HepG2 (cell line): ENCODE measurements around the gene G6PC3. TPM values are rescaled to one million over a fixed set of nuclear protein-coding genes. Genes with fewer than 3 reads are reported as not detected.
A peak's percentile ranks its signal among the peaks of the same experiment; 100 is the strongest.

Experiments used
- CEBPG ChIP-seq: IDR thresholded peaks from 2 replicates; pipeline ENCODE4 v1.6.1; 2016
- GRHL1 ChIP-seq: sonication (generic); formaldehyde crosslinking; conservative IDR thresholded peaks from 2 replicates; pipeline ENCODE4 v1.8.0; 2022; ENCODE audit warnings: missing genetic modification reagents
- HINFP ChIP-seq: sonication (generic); formaldehyde crosslinking; IDR thresholded peaks from 2 replicates; pipeline ENCODE4 v1.4.0; 2020; ENCODE audit warnings: low read depth, mild to moderate bottlenecking, missing genetic modification reagents
- HNRNPK ChIP-seq: fragments of 200-400 bp; formaldehyde crosslinking; IDR thresholded peaks from 2 replicates; pipeline ENCODE4 v1.6.1; 2018; ENCODE audit warnings: low read length, low read depth, moderate library complexity, mild to moderate bottlenecking; ENCODE audit not compliant: poor library complexity, severe bottlenecking
- KDM2A ChIP-seq: sonication (generic); formaldehyde crosslinking; IDR thresholded peaks from 2 replicates; pipeline ENCODE4 v1.4.0; 2020; ENCODE audit warnings: low read depth, missing genetic modification reagents, borderline replicate concordance
- KDM4B ChIP-seq: sonication (generic); formaldehyde crosslinking; IDR thresholded peaks from 2 replicates; pipeline ENCODE4 v1.4.0; 2020; ENCODE audit warnings: missing genetic modification reagents
- NCOA5 ChIP-seq: sonication (generic); formaldehyde crosslinking; IDR thresholded peaks from 2 replicates; pipeline ENCODE4 v1.4.0; 2020; ENCODE audit warnings: missing genetic modification reagents
- NR2F1 ChIP-seq, 2 experiments: fragments of 450-650 bp in 1 of 2; formaldehyde crosslinking in 1 of 2; IDR thresholded peaks; 2 replicates each; pipeline versions ENCODE4 v1.5.0 to v1.6.1; 2016 to 2020; ENCODE audit warnings: mild to moderate bottlenecking in 1 of 2, missing compliant biosample characterization in 1 of 2, missing genetic modification reagents in 1 of 2, moderate library complexity in 1 of 2
- PHF8 ChIP-seq: sonication (generic); formaldehyde crosslinking; IDR thresholded peaks from 2 replicates; pipeline ENCODE4 v1.5.0; 2020; ENCODE audit warnings: missing genetic modification reagents
- PLRG1 ChIP-seq: fragments of 450-650 bp; conservative IDR thresholded peaks from 2 replicates; pipeline ENCODE4 v1.6.1; 2016
- SALL1 ChIP-seq: sonication (generic); formaldehyde crosslinking; IDR thresholded peaks from 2 replicates; pipeline ENCODE4 v1.8.0; 2022; ENCODE audit warnings: mild to moderate bottlenecking, missing genetic modification reagents
- SIN3B ChIP-seq: fragments of 150-350 bp; IDR thresholded peaks from 2 replicates; pipeline ENCODE4 v1.6.1; 2014; ENCODE audit warnings: low read length
- SNAI1 ChIP-seq: sonication (generic); formaldehyde crosslinking; IDR thresholded peaks from 2 replicates; pipeline ENCODE4 v1.5.0; 2020; ENCODE audit warnings: mild to moderate bottlenecking, missing genetic modification reagents, borderline replicate concordance
- TEF ChIP-seq: sonication (generic); formaldehyde crosslinking; IDR thresholded peaks from 2 replicates; pipeline ENCODE4 v1.5.0; 2020; ENCODE audit warnings: missing genetic modification reagents
- ZBTB49 ChIP-seq: sonication (generic); formaldehyde crosslinking; IDR thresholded peaks from 2 replicates; pipeline ENCODE4 v1.4.0; 2020; ENCODE audit warnings: missing genetic modification reagents, borderline replicate concordance
- ZMAT5 ChIP-seq: sonication (generic); formaldehyde crosslinking; IDR thresholded peaks from 2 replicates; pipeline ENCODE4 v1.5.0; 2020; ENCODE audit warnings: mild to moderate bottlenecking, low read depth, missing genetic modification reagents, borderline replicate concordance
- ZNF12 ChIP-seq: sonication (generic); formaldehyde crosslinking; IDR thresholded peaks from 2 replicates; pipeline ENCODE4 v1.5.0; 2020; ENCODE audit warnings: missing genetic modification reagents
- ZNF232 ChIP-seq: sonication (generic); formaldehyde crosslinking; IDR thresholded peaks from 2 replicates; pipeline ENCODE4 v1.4.0; 2020; ENCODE audit warnings: missing genetic modification reagents, borderline replicate concordance
- ZNF264 ChIP-seq: sonication (generic); formaldehyde crosslinking; IDR thresholded peaks from 2 replicates; pipeline ENCODE4 v1.4.0; 2020; ENCODE audit warnings: missing genetic modification reagents
- ZNF30 ChIP-seq: sonication (generic); formaldehyde crosslinking; IDR thresholded peaks from 2 replicates; pipeline ENCODE4 v1.5.0; 2020; ENCODE audit warnings: mild to moderate bottlenecking, missing genetic modification reagents
- ZNF484 ChIP-seq: sonication (generic); formaldehyde crosslinking; IDR thresholded peaks from 2 replicates; pipeline ENCODE4 v1.5.1; 2020; ENCODE audit warnings: mild to moderate bottlenecking, low read depth, missing genetic modification reagents, borderline replicate concordance
- ZNF530 ChIP-seq: sonication (generic); formaldehyde crosslinking; IDR thresholded peaks from 2 replicates; pipeline ENCODE4 v1.5.0; 2020; ENCODE audit warnings: low read depth, mild to moderate bottlenecking, missing genetic modification reagents
- ZNF550 ChIP-seq: sonication (generic); formaldehyde crosslinking; IDR thresholded peaks from 2 replicates; pipeline ENCODE4 v1.4.0; 2020; ENCODE audit warnings: mild to moderate bottlenecking, missing genetic modification reagents, borderline replicate concordance
- ZNF878 ChIP-seq: sonication (generic); formaldehyde crosslinking; IDR thresholded peaks from 2 replicates; pipeline ENCODE4 v1.8.1; 2023; ENCODE audit warnings: mild to moderate bottlenecking, missing genetic modification reagents, moderate library complexity
- polyA plus RNA-seq, 8 experiments: library from polyadenylated mRNA; depleted of rRNA in 3 of 8; stranded (reverse) in 7 of 8; unstranded in 1 of 8; fragments of >200 nt; fragmentation: Illumina TruSeq in 4 of 8; extraction: Trizol in 4 of 8; gene quantifications; 2 replicates each; pipeline versions ENCODE4 v1.2.1 to v1.2.3, GENCODE V29; 2011 to 2016; ENCODE audit warnings: low read depth in 4 of 8, missing spikeins in 1 of 8, mixed read lengths in 1 of 8; ENCODE audit not compliant: insufficient read depth in 1 of 8
- total RNA-seq, 5 experiments: library from RNA; depleted of rRNA; stranded (reverse); fragments of >200 nt; fragmentation: Illumina TruSeq; extraction: Trizol; gene quantifications; 2 replicates each; pipeline ENCODE4 v1.2.3, GENCODE V29; 2016; ENCODE audit warnings: low read depth in 1 of 5

The G6PC3 gene
- total and polyA plus RNA-seq, 2 of the 13 experiments (the other 11 are each of a cell fraction or from before 2014, with no cell fraction given) = 38.5 to 75.8 TPM

GRCh38 chr17:44115585-44116415 lies 45.3 kb downstream of the G6PC3 start (continued):
- TF ChIP-seq SALL1 (CRISPR knock-in tag) = peak; percentile 61; the same call in 1 of the 2 replicates
- no peak for TF ChIP-seq ZNF264 (CRISPR knock-in tag)
- TF ChIP-seq ZMAT5 = no peak
- no peak for TF ChIP-seq TEF (CRISPR knock-in tag)
- TF ChIP-seq NR2F1 (CRISPR knock-in tag; IDR thresholded peaks at IDR 0.05) = no peak
- TF ChIP-seq HNRNPK = no peak
- TF ChIP-seq ZNF484 (CRISPR knock-in tag) = no peak
- TF ChIP-seq ZBTB49 = no peak
- TF ChIP-seq PLRG1 = no peak
- no peak for TF ChIP-seq ZNF232
- TF ChIP-seq GRHL1 (CRISPR knock-in tag) = no peak
- TF ChIP-seq SIN3B = 0 out of 2 replicates have a peak, but pooled peaks have one; percentile 30
- no peak for TF ChIP-seq SNAI1 (CRISPR knock-in tag)
- TF ChIP-seq ZNF530 = no peak
- TF ChIP-seq ZNF12 (CRISPR knock-in tag) = no peak
- no peak for TF ChIP-seq ZNF878
- TF ChIP-seq KDM2A = 0 out of 2 replicates have a peak, but pooled peaks have one; percentile 44
- no peak for TF ChIP-seq PHF8 (CRISPR knock-in tag)
- no peak for TF ChIP-seq ZNF550
- no peak for TF ChIP-seq NCOA5
- no peak for TF ChIP-seq KDM4B (CRISPR knock-in tag)
- TF ChIP-seq CEBPG (CRISPR knock-in tag) = no peak
- no peak for TF ChIP-seq ZNF30 (CRISPR knock-in tag)
- TF ChIP-seq HINFP = no peak
